Osteocyte (in vitro differentiated cells): ENCODE data around the gene TCF7L1. TPM values are rescaled to one million over a fixed set of nuclear protein-coding genes. Genes with fewer than 3 reads are reported as not detected.

ENCODE experiments used
- DNase-seq: peaks from one replicate; pipeline ENCODE4 v3.0.0; 2021; ENCODE audit warnings: mixed read lengths; ENCODE audit not compliant: unreplicated experiment; ENCODE audit errors: extremely low spot score
- H3K27ac Mint-ChIP-seq: one replicate; pipeline ENCODE4 v1.8.0; 2021; ENCODE audit warnings: mild to moderate bottlenecking, mixed read lengths; ENCODE audit not compliant: unreplicated experiment
- H3K27me3 Mint-ChIP-seq: one replicate; pipeline ENCODE4 v1.8.0; 2021; ENCODE audit warnings: mixed read lengths; ENCODE audit not compliant: unreplicated experiment
- H3K36me3 Mint-ChIP-seq: one replicate; pipeline ENCODE4 v1.8.0; 2021; ENCODE audit warnings: mixed read lengths; ENCODE audit not compliant: unreplicated experiment
- H3K4me1 Mint-ChIP-seq: one replicate; pipeline ENCODE4 v1.8.0; 2021; ENCODE audit warnings: mixed read lengths; ENCODE audit not compliant: unreplicated experiment
- H3K4me3 Mint-ChIP-seq: one replicate; pipeline ENCODE4 v1.8.0; 2021; ENCODE audit warnings: mild to moderate bottlenecking, moderate library complexity, mixed read lengths; ENCODE audit not compliant: unreplicated experiment
- H3K9me3 Mint-ChIP-seq: one replicate; pipeline ENCODE4 v1.8.0; 2021; ENCODE audit warnings: mixed read lengths; ENCODE audit not compliant: unreplicated experiment
- total RNA-seq: library from RNA; stranded (reverse); gene quantifications from 2 replicates; pipeline ENCODE4 v1.2.1, GENCODE V29; 2021
- TF ChIP-seq, protein P1 (sequence below): fragments of 200-600 bp; sonication (generic); IDR thresholded peaks from 2 replicates; pipeline ENCODE4 v1.5.0; 2021; ENCODE audit warnings: antibody characterized with exemption, mild to moderate bottlenecking, moderate library complexity

Gene TCF7L1
- total RNA-seq, 1 donor from 2014 or later, result 31.8 TPM

DNA sequence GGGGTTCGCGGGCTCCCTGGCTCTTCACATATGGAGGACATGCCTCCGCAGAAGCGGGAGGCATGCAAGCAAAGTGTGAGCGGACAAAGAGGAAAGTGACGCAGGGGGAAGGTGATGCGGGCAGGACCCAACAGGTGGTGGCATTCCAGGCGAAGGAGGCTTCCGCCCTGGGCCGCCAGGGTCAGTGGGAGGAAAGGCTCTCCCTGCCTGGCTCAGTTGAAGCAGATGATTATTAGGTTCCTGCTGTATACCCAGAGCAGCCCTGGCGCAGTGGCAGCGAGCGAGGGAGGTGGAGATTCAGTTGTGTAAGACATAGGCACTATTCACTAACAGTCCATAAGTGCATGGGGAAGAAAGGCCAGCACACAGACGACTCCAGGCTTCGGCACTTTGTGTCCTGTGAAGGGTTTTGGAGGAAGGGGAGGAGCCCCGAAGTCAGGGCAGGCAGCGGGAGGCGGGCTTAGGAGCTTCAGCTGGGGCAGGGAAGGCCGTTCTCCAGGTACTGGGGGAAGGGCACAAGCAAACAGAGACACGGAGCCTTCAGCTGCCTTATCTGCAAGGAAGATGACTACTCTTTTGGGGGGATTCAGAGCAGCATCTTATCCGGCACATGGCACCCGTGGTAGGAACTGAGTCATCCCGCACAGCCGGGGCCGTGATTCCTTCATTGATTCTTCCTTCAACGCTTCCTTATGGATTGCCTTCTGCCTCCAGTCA, 104.8 kb downstream of the TCF7L1 start:
- Mint-ChIP-seq H3K36me3 (peaks cover 3% of the 10 kb centered on the region), H3K9me3 (no peaks in the 10 kb centered on the region), H3K4me3 (no peak overlapping the region), H3K4me1 (peaks cover 48% of the 10 kb centered on the region), H3K27ac (no peak overlapping the region), H3K27me3 (no peaks in the 10 kb centered on the region)
- no peak for DNase-seq
- TF ChIP-seq, protein P1, sequence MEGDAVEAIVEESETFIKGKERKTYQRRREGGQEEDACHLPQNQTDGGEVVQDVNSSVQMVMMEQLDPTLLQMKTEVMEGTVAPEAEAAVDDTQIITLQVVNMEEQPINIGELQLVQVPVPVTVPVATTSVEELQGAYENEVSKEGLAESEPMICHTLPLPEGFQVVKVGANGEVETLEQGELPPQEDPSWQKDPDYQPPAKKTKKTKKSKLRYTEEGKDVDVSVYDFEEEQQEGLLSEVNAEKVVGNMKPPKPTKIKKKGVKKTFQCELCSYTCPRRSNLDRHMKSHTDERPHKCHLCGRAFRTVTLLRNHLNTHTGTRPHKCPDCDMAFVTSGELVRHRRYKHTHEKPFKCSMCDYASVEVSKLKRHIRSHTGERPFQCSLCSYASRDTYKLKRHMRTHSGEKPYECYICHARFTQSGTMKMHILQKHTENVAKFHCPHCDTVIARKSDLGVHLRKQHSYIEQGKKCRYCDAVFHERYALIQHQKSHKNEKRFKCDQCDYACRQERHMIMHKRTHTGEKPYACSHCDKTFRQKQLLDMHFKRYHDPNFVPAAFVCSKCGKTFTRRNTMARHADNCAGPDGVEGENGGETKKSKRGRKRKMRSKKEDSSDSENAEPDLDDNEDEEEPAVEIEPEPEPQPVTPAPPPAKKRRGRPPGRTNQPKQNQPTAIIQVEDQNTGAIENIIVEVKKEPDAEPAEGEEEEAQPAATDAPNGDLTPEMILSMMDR, result no peak

DNA sequence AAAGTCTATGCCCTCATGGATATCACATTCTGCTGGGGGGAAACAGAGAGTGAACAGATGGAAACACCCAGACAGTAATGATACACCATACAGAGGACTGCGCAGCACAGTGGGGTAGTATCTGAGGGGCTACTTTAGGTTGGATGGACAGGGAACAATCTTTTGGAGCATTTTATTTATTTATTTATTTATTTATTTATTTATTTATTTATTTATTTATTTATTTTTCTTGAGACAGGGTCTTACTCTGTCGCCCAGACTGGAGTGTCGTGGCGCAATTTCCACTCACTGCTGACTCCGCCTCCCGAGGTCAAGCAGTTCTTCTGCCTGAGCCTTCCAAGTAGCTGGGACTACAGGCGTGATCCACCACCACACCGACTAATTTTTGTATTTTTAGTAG, 105.4 kb downstream of the TCF7L1 start:
- H3K4me1 Mint-ChIP-seq, result peaks cover 52% of the 10 kb centered on the region
- H3K36me3 Mint-ChIP-seq, result peaks cover 3% of the 10 kb centered on the region
- DNase-seq, result no peak
- no peaks in the 10 kb centered on the region for H3K9me3 Mint-ChIP-seq
- no peak overlapping the region for H3K27ac Mint-ChIP-seq
- no peak overlapping the region for H3K4me3 Mint-ChIP-seq
- H3K27me3 Mint-ChIP-seq, result no peaks in the 10 kb centered on the region
- TF ChIP-seq, protein P1, result no peak

- Mint-ChIP-seq H3K36me3 (peaks cover 3% of the 10 kb centered on the region), H3K4me1 (peaks cover 56% of the 10 kb centered on the region), H3K4me3 (no peak overlapping the region), H3K27ac (no peak overlapping the region), H3K27me3 (no peaks in the 10 kb centered on the region), H3K9me3 (no peaks in the 10 kb centered on the region)
- DNase-seq, result no peak
- TF ChIP-seq, protein P1, result no peak
Measured at GRCh38 chr2:85239102-85239501, 105.9 kb downstream of the TCF7L1 start.

DNA sequence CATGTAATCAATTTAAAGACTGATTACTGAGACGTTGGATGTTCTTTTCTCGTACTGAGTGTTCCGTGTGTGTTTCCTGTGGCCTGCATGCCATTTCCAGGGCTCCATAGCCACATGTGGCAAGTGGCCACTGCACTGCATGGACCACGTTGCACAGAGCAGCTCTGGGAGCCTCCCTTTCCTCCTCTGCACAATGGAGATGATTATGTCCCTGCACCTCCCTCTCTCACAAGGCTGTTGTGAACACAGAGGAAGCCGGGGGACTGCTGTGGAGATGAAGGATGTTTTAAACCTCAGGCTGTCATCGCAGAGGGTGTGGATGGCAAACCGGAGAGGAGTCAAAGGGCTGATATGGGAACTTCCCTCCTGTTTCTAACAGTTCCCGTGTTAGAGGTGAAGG, 106.9 kb downstream of the TCF7L1 start:
- Mint-ChIP-seq H3K36me3 (no peaks in the 10 kb centered on the region), H3K27ac (peak overlapping the region; percentile 87), H3K4me3 (no peak overlapping the region), H3K27me3 (no peaks in the 10 kb centered on the region), H3K4me1 (peaks cover 63% of the 10 kb centered on the region), H3K9me3 (no peaks in the 10 kb centered on the region)
- TF ChIP-seq, protein P1, result no peak
- DNase-seq, result no peak

GRCh38 chr2:85242321-85242720, 109.1 kb downstream of the TCF7L1 start:
- Mint-ChIP-seq H3K4me1 (peaks cover 72% of the 10 kb centered on the region), H3K9me3 (no peaks in the 10 kb centered on the region)

More at GRCh38 chr2:85242321-85242720, 109.1 kb downstream of the TCF7L1 start:
- Mint-ChIP-seq H3K27me3 (no peaks in the 10 kb centered on the region), H3K4me3 (no peak overlapping the region), H3K27ac (no peak overlapping the region), H3K36me3 (no peaks in the 10 kb centered on the region)
- DNase-seq, result no peak
- TF ChIP-seq, protein P1, result no peak
